Endothelial cell of umbilical vein (primary cell): Measurements from ENCODE around the gene PARN. TPM values are rescaled to one million over a fixed set of nuclear protein-coding genes. Genes with fewer than 3 reads are reported as not detected.
A peak's percentile ranks its signal among the peaks of the same experiment; 100 is the strongest.

Experiments used
- BruUV-seq: library from RNA; stranded (reverse); fragments of 400-500 nt; replicated peaks from 2 replicates; lab custom pipeline; 2021; lab: Mats Ljungman, UMichigan
- CTCF ChIA-PET: fragments of 300-600, 350-600 bp; sonication (Branson Sonifier 250); formaldehyde crosslinking; loops from one replicate; lab custom pipeline; 2021; ENCODE audit warnings: antibody characterized with exemption, inconsistent platforms; lab: Charles Lee
- POLR2A ChIA-PET: fragments of 300-600, 350-600 bp; sonication (Branson Sonifier 250); formaldehyde crosslinking; loops from one replicate; lab custom pipeline; 2021; ENCODE audit warnings: antibody characterized with exemption, inconsistent platforms; lab: Charles Lee
- DNase-seq: peaks from one replicate; pipeline ENCODE4 v3.0.0-alpha.2; 2011; ENCODE audit warnings: low read depth, low spot score
- FAIRE-seq: peaks from 2 replicates; lab custom pipeline; 2011; peaks lifted over from hg19 to GRCh38; lab: Jason Lieb, UNC
- H2AFZ ChIP-seq: 2 replicates; pipeline ENCODE4 v1.6.0; 2012; ENCODE audit warnings: low read depth, low read length, control low read depth, inconsistent platforms
- H3K27ac ChIP-seq: 2 replicates; pipeline ENCODE4 v1.5.1; 2011; ENCODE audit warnings: low read depth, mild to moderate bottlenecking, control low read depth, low read length, moderate library complexity; ENCODE audit not compliant: insufficient read depth
- H3K27me3 ChIP-seq, 2 experiments: 2 replicates each; pipeline versions ENCODE4 v1.6.0 to v1.6.1; 2011; ENCODE audit warnings: low read length in 2 of 2, mixed read lengths in 1 of 2; ENCODE audit not compliant: control insufficient read depth in 2 of 2, insufficient read depth in 2 of 2
- H3K36me3 ChIP-seq, 2 experiments: 2 replicates in 1 of 2; 3 replicates in 1 of 2; pipeline ENCODE4 v1.5.1; 2011; ENCODE audit warnings: low read length in 2 of 2, mild to moderate bottlenecking in 1 of 2, moderate library complexity in 1 of 2; ENCODE audit not compliant: control insufficient read depth in 2 of 2, insufficient read depth in 2 of 2; ENCODE audit errors: extremely low read depth in 1 of 2
- H3K4me1 ChIP-seq: 3 replicates; pipeline ENCODE4 v1.5.1; 2011; ENCODE audit warnings: mild to moderate bottlenecking, low read length; ENCODE audit not compliant: control insufficient read depth, insufficient read depth; ENCODE audit errors: extremely low read depth
- H3K4me2 ChIP-seq: 2 replicates; pipeline ENCODE4 v1.6.1; 2011; ENCODE audit warnings: low read length, control low read depth, mixed read lengths; ENCODE audit not compliant: insufficient read depth
- H3K4me3 ChIP-seq, 3 experiments: fragments of 200-600 bp in 1 of 3; sonication (generic), shearing (Covaris generic) in 1 of 3; replicated peaks in 1 of 3; 2 replicates each; pipeline ENCODE4 v1.5.1; 2011 to 2016; ENCODE audit warnings: control low read depth in 3 of 3, low read length in 3 of 3, mild to moderate bottlenecking in 2 of 3, inconsistent platforms in 1 of 3, low read depth in 1 of 3, moderate library complexity in 1 of 3; ENCODE audit not compliant: insufficient read depth in 1 of 3
- H3K79me2 ChIP-seq: 2 replicates; pipeline ENCODE4 v1.6.0; 2012; ENCODE audit warnings: low read length, inconsistent platforms; ENCODE audit not compliant: control insufficient read depth, insufficient read depth
- H3K9ac ChIP-seq: replicated peaks from 2 replicates; pipeline ENCODE3; 2011; ENCODE audit warnings: low read length, control low read depth; ENCODE audit not compliant: insufficient read depth; ENCODE audit errors: extremely low read depth
- H3K9me1 ChIP-seq: replicated peaks from 3 replicates; pipeline ENCODE4 v1.6.0; 2011; ENCODE audit warnings: mild to moderate bottlenecking, low read length; ENCODE audit not compliant: control insufficient read depth, insufficient read depth; ENCODE audit errors: extremely low read depth
- H3K9me3 ChIP-seq: replicated peaks from 2 replicates; pipeline ENCODE4 v1.5.1; 2012; ENCODE audit warnings: low read length, inconsistent platforms; ENCODE audit not compliant: control insufficient read depth, insufficient read depth
- H4K20me1 ChIP-seq: replicated peaks from 2 replicates; pipeline ENCODE3; 2011; ENCODE audit warnings: mild to moderate bottlenecking, low read length; ENCODE audit not compliant: control insufficient read depth, insufficient read depth; ENCODE audit errors: extremely low read depth
- EZH2 ChIP-seq: IDR thresholded peaks from 2 replicates; pipeline ENCODE4 v1.6.1; 2012; ENCODE audit warnings: borderline replicate concordance, low read depth, mild to moderate bottlenecking, moderate library complexity, low read length, inconsistent platforms; ENCODE audit not compliant: severe bottlenecking
- FOS ChIP-seq: IDR thresholded peaks from 2 replicates; pipeline ENCODE4 v1.6.1; 2011; ENCODE audit warnings: mild to moderate bottlenecking, low read length, moderate library complexity, borderline replicate concordance; ENCODE audit not compliant: insufficient read depth
- GATA2 ChIP-seq: IDR thresholded peaks from 2 replicates; pipeline ENCODE4 v1.7.0; 2011; ENCODE audit warnings: low read depth, mild to moderate bottlenecking, moderate library complexity, mixed read lengths, low read length; ENCODE audit not compliant: insufficient read length, insufficient read depth
- JUN ChIP-seq: IDR thresholded peaks from 2 replicates; pipeline ENCODE4 v1.6.1; 2011; ENCODE audit warnings: borderline replicate concordance, low read depth; ENCODE audit not compliant: insufficient read length, insufficient read depth
- MYC ChIP-seq: IDR thresholded peaks from one replicate; pipeline ENCODE4 v1.6.1; 2011; ENCODE audit warnings: mild to moderate bottlenecking, low read depth, low read length
- POLR2A ChIP-seq: IDR thresholded peaks from 2 replicates; pipeline ENCODE4 v1.6.1; 2012; ENCODE audit warnings: low read depth, mild to moderate bottlenecking, control low read depth, low read length
- POLR2AphosphoS5 ChIP-seq: IDR thresholded peaks from 2 replicates; pipeline ENCODE4 v1.6.1; 2012; ENCODE audit warnings: low read depth, mild to moderate bottlenecking, control low read depth, low read length, moderate library complexity; ENCODE audit not compliant: insufficient read depth
- dilution Hi-C: fragments of 300-500 bp; cut with MboI; formaldehyde crosslinking; loops from one replicate; pipeline ENCODE4 v1.15.0; 2019; ENCODE audit warnings: low sequenced_read_pairs; ENCODE audit not compliant: extremely low pct_ligation_motif_present
- intact Hi-C: fragments of 100-400 bp; cut with micrococcal nuclease; formaldehyde crosslinking; loops from one replicate; pipeline ENCODE4 v1.10.0; 2022
- polyA plus RNA-seq, 4 experiments: library from polyadenylated mRNA; depleted of rRNA in 3 of 4; stranded (reverse) in 3 of 4; unstranded in 1 of 4; fragments of >200 nt; gene quantifications; 2 replicates each; pipeline versions ENCODE4 v1.2.1 to v1.2.3, GENCODE V29; 2011 to 2012; ENCODE audit warnings: missing spikeins in 1 of 4
- total RNA-seq: library from RNA; stranded (reverse); gene quantifications from 2 replicates; pipeline ENCODE4 v1.2.3, GENCODE V29; 2021
- TF ChIP-seq, protein P1 (sequence below): IDR thresholded peaks from 2 replicates; pipeline ENCODE4 v1.6.1; 2011; ENCODE audit not compliant: insufficient read depth, insufficient read length
- TF ChIP-seq, protein P2 (sequence below), 2 donors: IDR thresholded peaks; 1 replicate in 1 of 2; 2 replicates in 1 of 2; pipeline ENCODE4 v1.5.1; 2011; ENCODE audit warnings: low read length in 2 of 2, mild to moderate bottlenecking in 2 of 2, moderate library complexity in 2 of 2, control low read depth in 1 of 2, inconsistent platforms in 1 of 2, low read depth in 1 of 2; ENCODE audit not compliant: insufficient read depth in 1 of 2; ENCODE audit errors: extremely low read depth in 1 of 2

PARN gene
- total and polyA plus RNA-seq, 2 donors (not counting 3 experiments of a cell fraction or from before 2014, with no cell fraction given), result 16.9 to 24.6 TPM

DNA sequence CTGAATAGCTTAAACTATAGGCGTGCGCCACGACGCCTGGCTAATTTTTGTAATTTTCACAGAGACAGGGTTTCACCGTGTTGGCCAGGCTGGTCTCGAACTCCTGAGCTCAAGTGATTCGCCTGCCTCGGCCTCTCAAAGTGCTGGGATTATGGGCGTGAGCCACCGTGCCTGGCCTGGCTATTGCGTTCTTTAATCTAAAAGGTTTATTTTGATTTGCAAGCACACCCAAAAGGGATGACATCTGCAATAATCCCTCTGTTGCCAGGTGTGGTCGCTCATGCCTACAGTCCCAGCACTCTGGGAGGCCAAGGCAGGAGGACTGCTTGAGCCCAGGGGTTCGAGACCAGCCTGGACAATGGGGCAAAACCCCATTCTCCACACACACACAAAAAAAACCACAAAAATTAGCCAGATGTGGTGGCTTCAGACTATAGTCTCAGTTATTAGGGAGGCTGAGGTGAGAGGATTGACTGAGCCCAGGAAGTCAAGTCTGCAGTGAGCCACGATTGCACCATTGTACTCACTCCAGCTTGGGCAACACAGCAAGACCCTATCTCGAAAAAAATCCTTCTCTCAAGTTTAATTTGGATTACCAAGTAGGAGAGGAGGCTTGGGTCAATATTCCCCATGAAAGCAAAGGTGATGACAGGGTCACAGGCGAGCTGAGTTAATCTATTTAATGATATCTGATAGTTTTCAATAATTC, 144.1 kb downstream of the PARN start:
- H3K4me2 ChIP-seq, result peak overlapping the region; percentile 66
- no peaks in the 10 kb centered on the region for H3K27me3 ChIP-seq
- TF ChIP-seq, protein P1, sequence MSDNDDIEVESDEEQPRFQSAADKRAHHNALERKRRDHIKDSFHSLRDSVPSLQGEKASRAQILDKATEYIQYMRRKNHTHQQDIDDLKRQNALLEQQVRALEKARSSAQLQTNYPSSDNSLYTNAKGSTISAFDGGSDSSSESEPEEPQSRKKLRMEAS, result no peak
- TF ChIP-seq FOS (no peak), EZH2 (no peak), POLR2AphosphoS5 (no peak), JUN (no peak), POLR2A (no peak), GATA2 (no peak), MYC (no peak)
- TF ChIP-seq, protein P2, sequence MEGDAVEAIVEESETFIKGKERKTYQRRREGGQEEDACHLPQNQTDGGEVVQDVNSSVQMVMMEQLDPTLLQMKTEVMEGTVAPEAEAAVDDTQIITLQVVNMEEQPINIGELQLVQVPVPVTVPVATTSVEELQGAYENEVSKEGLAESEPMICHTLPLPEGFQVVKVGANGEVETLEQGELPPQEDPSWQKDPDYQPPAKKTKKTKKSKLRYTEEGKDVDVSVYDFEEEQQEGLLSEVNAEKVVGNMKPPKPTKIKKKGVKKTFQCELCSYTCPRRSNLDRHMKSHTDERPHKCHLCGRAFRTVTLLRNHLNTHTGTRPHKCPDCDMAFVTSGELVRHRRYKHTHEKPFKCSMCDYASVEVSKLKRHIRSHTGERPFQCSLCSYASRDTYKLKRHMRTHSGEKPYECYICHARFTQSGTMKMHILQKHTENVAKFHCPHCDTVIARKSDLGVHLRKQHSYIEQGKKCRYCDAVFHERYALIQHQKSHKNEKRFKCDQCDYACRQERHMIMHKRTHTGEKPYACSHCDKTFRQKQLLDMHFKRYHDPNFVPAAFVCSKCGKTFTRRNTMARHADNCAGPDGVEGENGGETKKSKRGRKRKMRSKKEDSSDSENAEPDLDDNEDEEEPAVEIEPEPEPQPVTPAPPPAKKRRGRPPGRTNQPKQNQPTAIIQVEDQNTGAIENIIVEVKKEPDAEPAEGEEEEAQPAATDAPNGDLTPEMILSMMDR (IDR thresholded peaks at IDR 0.05; ENCODE audit: extremely low read depth in 1 of 2, insufficient read depth in 1 of 2, low read depth in 1 of 2, low read length in 2 of 2), result no peak
- peak overlapping the region; percentile 65 for H2AFZ ChIP-seq
- DNase-seq (no peak), FAIRE-seq (no peak)
- dilution Hi-C loops (no loop called here), intact Hi-C loops (loop anchor here (2.0 to 5.0 kb wide), 3 partner anchors 43 to 199 kb away; no protein-coding TSS in a partner anchor)
- H3K4me1 ChIP-seq, result peaks cover 20% of the 10 kb centered on the region
- ChIA-PET POLR2A (no interaction called here), CTCF (interaction anchor here (1.2 to 1.3 kb wide), 2 partner anchors 185 to 563 kb away, joined by 4 to 5 read pairs; no protein-coding TSS in a partner anchor)
- peaks cover 0 to 2% of the 10 kb centered on the region in 2 experiments for H3K36me3 ChIP-seq
- H3K9me1 ChIP-seq, result no peaks in the 10 kb centered on the region
- peak overlapping the region; percentile 55 for H3K27ac ChIP-seq
- H3K9me3 ChIP-seq, result no peaks in the 10 kb centered on the region
- no TSS peak for BruUV-seq
- peak overlapping the region; percentile 3 for H3K9ac ChIP-seq
- H4K20me1 ChIP-seq, result no peaks in the 10 kb centered on the region
- H3K4me3 ChIP-seq, result no peak overlapping the region
- no peaks in the 10 kb centered on the region for H3K79me2 ChIP-seq
